H9 (cell line): Measurements from ENCODE around the gene CYB5RL. TPM values are rescaled to one million over a fixed set of nuclear protein-coding genes. Genes with fewer than 3 reads are reported as not detected.

ENCODE experiments used
- DNase-seq: peaks from one replicate; pipeline ENCODE4 v3.0.0-alpha.2; 2017
- H2AFZ ChIP-seq: one replicate; pipeline ENCODE4 v1.6.1; 2013; ENCODE audit warnings: mild to moderate bottlenecking, low read length, control low read depth, moderate library complexity
- H2AK5ac ChIP-seq: 2 replicates; pipeline ENCODE4 v1.6.1; 2013; ENCODE audit warnings: low read length, control low read depth, mixed read lengths; ENCODE audit not compliant: insufficient read length
- H2BK120ac ChIP-seq: one replicate; pipeline ENCODE4 v1.6.1; 2013; ENCODE audit warnings: low read depth, mild to moderate bottlenecking, low read length, control low read depth, inconsistent platforms; ENCODE audit not compliant: poor library complexity, severe bottlenecking
- H2BK12ac ChIP-seq: 2 replicates; pipeline ENCODE4 v1.6.1; 2013; ENCODE audit warnings: low read length, control low read depth, mixed read lengths, low read depth; ENCODE audit not compliant: insufficient read length
- H2BK15ac ChIP-seq: 2 replicates; pipeline ENCODE4 v1.6.1; 2013; ENCODE audit warnings: low read depth, low read length, control low read depth
- H2BK20ac ChIP-seq: one replicate; pipeline ENCODE4 v1.6.1; 2013; ENCODE audit warnings: low read depth, mild to moderate bottlenecking, low read length, control low read depth, inconsistent platforms; ENCODE audit not compliant: poor library complexity, severe bottlenecking
- H2BK5ac ChIP-seq: 2 replicates; pipeline ENCODE4 v1.6.1; 2013; ENCODE audit warnings: low read length, control low read depth, mixed read lengths; ENCODE audit not compliant: insufficient read length
- H3K14ac ChIP-seq: 2 replicates; pipeline ENCODE4 v1.6.1; 2013; ENCODE audit warnings: low read length, control low read depth; ENCODE audit not compliant: insufficient read depth
- H3K18ac ChIP-seq: 2 replicates; pipeline ENCODE4 v1.6.1; 2013; ENCODE audit warnings: low read depth, mild to moderate bottlenecking, mixed read lengths, low read length, control low read depth; ENCODE audit not compliant: insufficient read length
- H3K23ac ChIP-seq: 2 replicates; pipeline ENCODE4 v1.6.1; 2013; ENCODE audit warnings: low read length, control low read depth, mixed read lengths, low read depth; ENCODE audit not compliant: insufficient read length
- H3K23me2 ChIP-seq: 2 replicates; pipeline ENCODE4 v1.6.1; 2013; ENCODE audit warnings: low read depth, mild to moderate bottlenecking, mixed read lengths, low read length, control low read depth; ENCODE audit not compliant: insufficient read length, poor library complexity, severe bottlenecking
- H3K27ac ChIP-seq: 2 replicates; pipeline ENCODE4 v1.5.1; 2013; ENCODE audit warnings: low read length, control low read depth, mixed read lengths, low read depth; ENCODE audit not compliant: insufficient read length
- H3K27me3 ChIP-seq: 2 replicates; pipeline ENCODE4 v1.6.1; 2013; ENCODE audit warnings: low read length, control low read depth, inconsistent platforms; ENCODE audit not compliant: insufficient read depth
- H3K4ac ChIP-seq: 2 replicates; pipeline ENCODE4 v1.6.1; 2013; ENCODE audit warnings: low read depth, mild to moderate bottlenecking, control low read depth, inconsistent platforms, low read length, moderate library complexity
- H3K4me1 ChIP-seq: 2 replicates; pipeline ENCODE4 v1.6.1; 2013; ENCODE audit warnings: low read length, control low read depth, inconsistent platforms; ENCODE audit not compliant: insufficient read depth
- H3K4me2 ChIP-seq: 2 replicates; pipeline ENCODE4 v1.6.1; 2013; ENCODE audit warnings: low read length, control low read depth, mixed read lengths; ENCODE audit not compliant: insufficient read length, insufficient read depth
- H3K56ac ChIP-seq: 2 replicates; pipeline ENCODE4 v1.6.1; 2013; ENCODE audit warnings: low read depth, mild to moderate bottlenecking, mixed read lengths, low read length, control low read depth; ENCODE audit not compliant: insufficient read length
- H3K79me1 ChIP-seq: 2 replicates; pipeline ENCODE4 v1.6.1; 2013; ENCODE audit warnings: low read depth, mild to moderate bottlenecking, moderate library complexity, low read length, control low read depth, inconsistent platforms; ENCODE audit not compliant: insufficient read depth, poor library complexity, severe bottlenecking
- H3K79me2 ChIP-seq: 2 replicates; pipeline ENCODE4 v1.6.1; 2013; ENCODE audit warnings: low read length, control low read depth, inconsistent platforms; ENCODE audit not compliant: insufficient read depth
- H3K9ac ChIP-seq: 2 replicates; pipeline ENCODE4 v1.6.1; 2013; ENCODE audit warnings: low read length, control low read depth, mixed read lengths; ENCODE audit not compliant: insufficient read length; ENCODE audit errors: extremely low read depth
- H3K9me3 ChIP-seq: one replicate; pipeline ENCODE4 v1.6.1; 2013; ENCODE audit warnings: low read depth, low read length, inconsistent platforms; ENCODE audit not compliant: control insufficient read depth
- H3T11ph ChIP-seq: one replicate; pipeline ENCODE4 v1.6.1; 2013; ENCODE audit warnings: mild to moderate bottlenecking, low read length, control low read depth, inconsistent platforms
- H4K20me1 ChIP-seq: one replicate; pipeline ENCODE4 v1.6.1; 2013; ENCODE audit not compliant: control insufficient read depth, insufficient read length, insufficient read depth
- H4K5ac ChIP-seq: 2 replicates; pipeline ENCODE4 v1.6.1; 2013; ENCODE audit warnings: low read depth, mild to moderate bottlenecking, mixed read lengths, low read length, control low read depth; ENCODE audit not compliant: insufficient read length
- H4K8ac ChIP-seq: replicated peaks from 2 replicates; pipeline ENCODE4 v1.6.1; 2013; ENCODE audit warnings: low read length, control low read depth, mixed read lengths, low read depth; ENCODE audit not compliant: insufficient read length
- H4K91ac ChIP-seq: 2 replicates; pipeline ENCODE4 v1.6.1; 2013; ENCODE audit warnings: low read depth, mild to moderate bottlenecking, moderate library complexity, mixed read lengths, low read length, control low read depth; ENCODE audit not compliant: insufficient read length
- H3K27ac Mint-ChIP-seq, 3 experiments: 2 replicates in 2 of 3; 3 replicates in 1 of 3; pipeline ENCODE4 v1.8.0; 2020 to 2021; ENCODE audit warnings: mixed read lengths in 3 of 3, mild to moderate bottlenecking in 1 of 3, moderate library complexity in 1 of 3
- H3K27me3 Mint-ChIP-seq: 2 replicates; pipeline ENCODE4 v1.8.0; 2021; ENCODE audit warnings: low read depth, mild to moderate bottlenecking, moderate library complexity, mixed read lengths
- H3K36me3 Mint-ChIP-seq, 3 experiments: 2 replicates in 2 of 3; 3 replicates in 1 of 3; pipeline ENCODE4 v1.8.0; 2020 to 2021; ENCODE audit warnings: low read depth in 3 of 3, mixed read lengths in 3 of 3; ENCODE audit not compliant: insufficient read depth in 1 of 3
- H3K4me1 Mint-ChIP-seq, 2 experiments: 2 replicates each; pipeline ENCODE4 v1.8.0; 2020; ENCODE audit warnings: mixed read lengths in 2 of 2
- H3K4me3 Mint-ChIP-seq, 2 experiments: 2 replicates in 1 of 2; 3 replicates in 1 of 2; pipeline ENCODE4 v1.8.0; 2020 to 2021; ENCODE audit warnings: mild to moderate bottlenecking in 2 of 2, mixed read lengths in 2 of 2, moderate library complexity in 1 of 2
- H3K9me3 Mint-ChIP-seq, 2 experiments: 2 replicates in 1 of 2; 3 replicates in 1 of 2; pipeline ENCODE4 v1.8.0; 2020; ENCODE audit warnings: mild to moderate bottlenecking in 2 of 2, mixed read lengths in 2 of 2, moderate library complexity in 1 of 2
- CTCF ChIP-seq: fragments of 200-600 bp; sonication (generic); conservative IDR thresholded peaks from 3 replicates; pipeline ENCODE4 v1.8.0; 2021; ENCODE audit warnings: antibody characterized with exemption, mild to moderate bottlenecking
- WGBS: extraction: QIAGEN DNeasy Blood & Tissue Kit; methylation state at CpG from one replicate; pipeline ENCODE4 v1.1.7; 2013; ENCODE audit warnings: missing lambda C conversion rate, low lambda C conversion rate, mixed read lengths; ENCODE audit not compliant: insufficient read length; ENCODE audit errors: extremely low coverage; 5-methylcytosine and 5-hydroxymethylcytosine counted together
- total RNA-seq: library from RNA; stranded (reverse); gene quantifications from 2 replicates; pipeline ENCODE4 v1.2.1, GENCODE V29; 2021

Gene CYB5RL
- total RNA-seq, 1 experiment from 2014 or later = 12.6 TPM

GRCh38 chr1:54248966-54249365 lies 49.1 kb upstream of the CYB5RL start:
- H3K27me3 ChIP-seq = no peaks in the 10 kb centered on the region
- no peaks in the 10 kb centered on the region for H3K79me2 ChIP-seq
- H2BK5ac ChIP-seq = no peak overlapping the region
- H4K5ac ChIP-seq = no peak overlapping the region
- H3T11ph ChIP-seq = no peak overlapping the region
- WGBS = no CpG with 5 or more reads among the region's 4 CpGs
- peaks cover 3% of the 10 kb centered on the region for H4K20me1 ChIP-seq
- H4K91ac ChIP-seq = no peak overlapping the region
- no peak for TF ChIP-seq CTCF
- no peaks in the 10 kb centered on the region for H3K9me3 Mint-ChIP-seq
- no peak overlapping the region for H3K56ac ChIP-seq
- no peak overlapping the region for H2BK120ac ChIP-seq
- no peaks in the 10 kb centered on the region for H3K79me1 ChIP-seq
- H3K27ac ChIP-seq = no peak overlapping the region
- no peaks in the 10 kb centered on the region for H3K27me3 Mint-ChIP-seq
- H2AFZ ChIP-seq = no peak overlapping the region
- peak overlapping the region in 1 of 3 experiments; percentile 80; a peak in 2 of 7 replicates for H3K27ac Mint-ChIP-seq
- H3K23ac ChIP-seq = no peak overlapping the region
- no peaks in the 10 kb centered on the region for H3K23me2 ChIP-seq
- no peak overlapping the region for H3K18ac ChIP-seq
- no peak overlapping the region for H2BK12ac ChIP-seq
- no peak overlapping the region for H3K4me2 ChIP-seq
- no peaks in the 10 kb centered on the region for H3K4me1 ChIP-seq
- H3K4me3 Mint-ChIP-seq = no peak overlapping the region
- H3K36me3 Mint-ChIP-seq = peaks cover 7 to 41% (median 26%) of the 10 kb centered on the region in 3 experiments; a peak in 6 of 7 replicates
- H2BK20ac ChIP-seq = no peak overlapping the region
- no peaks in the 10 kb centered on the region for H3K9me3 ChIP-seq
- no peak overlapping the region for H3K4ac ChIP-seq
- H3K4me1 Mint-ChIP-seq = peaks cover 5 to 10% of the 10 kb centered on the region in 2 experiments; a peak in 2 of 4 replicates
- DNase-seq = no peak
- no peak overlapping the region for H2BK15ac ChIP-seq
- no peak overlapping the region for H3K9ac ChIP-seq
- no peak overlapping the region for H2AK5ac ChIP-seq
- H3K14ac ChIP-seq = no peak overlapping the region
- no peak overlapping the region for H4K8ac ChIP-seq
